Large intestine (tissue), 12 donors: ENCODE results near the gene NCBP2. TPM values are rescaled to one million over a fixed set of nuclear protein-coding genes. Genes with fewer than 3 reads are reported as not detected.

Experiments
- DNase-seq, 2 donors: peaks; one replicate each; pipeline versions ENCODE4 v3.0.0 to v3.0.0-alpha.2; 2013
- H3K27ac ChIP-seq: one replicate; pipeline ENCODE4 v1.5.1; 2013; ENCODE audit warnings: low read length
- H3K27me3 ChIP-seq: 2 replicates; pipeline ENCODE4 v1.6.1; 2013; ENCODE audit warnings: low read length; ENCODE audit not compliant: control insufficient read depth, insufficient read depth
- H3K36me3 ChIP-seq: 2 replicates; pipeline ENCODE4 v1.6.1; 2013; ENCODE audit warnings: low read length; ENCODE audit not compliant: control insufficient read depth, insufficient read depth
- H3K4me1 ChIP-seq: one replicate; pipeline ENCODE4 v1.6.1; 2013; ENCODE audit warnings: low read length; ENCODE audit not compliant: control insufficient read depth, insufficient read depth
- H3K4me3 ChIP-seq: one replicate; pipeline ENCODE4 v1.5.1; 2013; ENCODE audit warnings: low read length
- H3K9me3 ChIP-seq: one replicate; pipeline ENCODE4 v1.6.1; 2013; ENCODE audit warnings: mild to moderate bottlenecking, low read depth, low read length, moderate library complexity; ENCODE audit not compliant: control insufficient read depth
- WGBS: methylation state at CpG from one replicate; pipeline ENCODE4 v1.1.5; 2013; ENCODE audit warnings: low lambda C conversion rate; ENCODE audit not compliant: insufficient coverage; 5-methylcytosine and 5-hydroxymethylcytosine counted together
- long read RNA-seq, 11 donors: transcript quantifications; one replicate each; lab custom pipeline, GENCODE V29; 2026
- polyA plus RNA-seq: library from polyadenylated mRNA; unstranded; fragments of 120-200 nt; gene quantifications from one replicate; pipeline ENCODE4 v1.2.1, GENCODE V29; 2013

NCBP2 gene
- 106 TPM for polyA plus RNA-seq
- long read RNA-seq, donor 1, full-length matches to known transcripts: 28 of 51 reads
- long read RNA-seq, donor 1, partial matches to known transcripts: 23 of 51 reads
- long read RNA-seq, donor 1, other reads (novel, unspliced or antisense): 0 of 51 reads
- long read RNA-seq, donor 2, full-length matches to known transcripts: 45 of 45 reads
- long read RNA-seq, donor 2, partial matches to known transcripts: 0 of 45 reads
- long read RNA-seq, donor 2, other reads (novel, unspliced or antisense): 0 of 45 reads
- long read RNA-seq, donor 3: 0 reads
- long read RNA-seq, donor 4, full-length matches to known transcripts: 5 of 5 reads
- long read RNA-seq, donor 4, partial matches to known transcripts: 0 of 5 reads
- long read RNA-seq, donor 4, other reads (novel, unspliced or antisense): 0 of 5 reads
- long read RNA-seq, donor 5, full-length matches to known transcripts: 18 of 18 reads
- long read RNA-seq, donor 5, partial matches to known transcripts: 0 of 18 reads
- long read RNA-seq, donor 5, other reads (novel, unspliced or antisense): 0 of 18 reads
- long read RNA-seq, donor 6, full-length matches to known transcripts: 34 of 34 reads
- long read RNA-seq, donor 6, partial matches to known transcripts: 0 of 34 reads
- long read RNA-seq, donor 6, other reads (novel, unspliced or antisense): 0 of 34 reads
- long read RNA-seq, donor 7, full-length matches to known transcripts: 11 of 11 reads
- long read RNA-seq, donor 7, partial matches to known transcripts: 0 of 11 reads
- long read RNA-seq, donor 7, other reads (novel, unspliced or antisense): 0 of 11 reads
- long read RNA-seq, donor 8, full-length matches to known transcripts: 76 of 89 reads
- long read RNA-seq, donor 8, partial matches to known transcripts: 13 of 89 reads
- long read RNA-seq, donor 8, other reads (novel, unspliced or antisense): 0 of 89 reads
- long read RNA-seq, donor 9, full-length matches to known transcripts: 47 of 47 reads
- long read RNA-seq, donor 9, partial matches to known transcripts: 0 of 47 reads
- long read RNA-seq, donor 9, other reads (novel, unspliced or antisense): 0 of 47 reads
- long read RNA-seq, donor 10, full-length matches to known transcripts: 46 of 46 reads
- long read RNA-seq, donor 10, partial matches to known transcripts: 0 of 46 reads
- long read RNA-seq, donor 10, other reads (novel, unspliced or antisense): 0 of 46 reads
- long read RNA-seq, donor 11, full-length matches to known transcripts: 24 of 24 reads
- long read RNA-seq, donor 11, partial matches to known transcripts: 0 of 24 reads
- long read RNA-seq, donor 11, other reads (novel, unspliced or antisense): 0 of 24 reads

DNA sequence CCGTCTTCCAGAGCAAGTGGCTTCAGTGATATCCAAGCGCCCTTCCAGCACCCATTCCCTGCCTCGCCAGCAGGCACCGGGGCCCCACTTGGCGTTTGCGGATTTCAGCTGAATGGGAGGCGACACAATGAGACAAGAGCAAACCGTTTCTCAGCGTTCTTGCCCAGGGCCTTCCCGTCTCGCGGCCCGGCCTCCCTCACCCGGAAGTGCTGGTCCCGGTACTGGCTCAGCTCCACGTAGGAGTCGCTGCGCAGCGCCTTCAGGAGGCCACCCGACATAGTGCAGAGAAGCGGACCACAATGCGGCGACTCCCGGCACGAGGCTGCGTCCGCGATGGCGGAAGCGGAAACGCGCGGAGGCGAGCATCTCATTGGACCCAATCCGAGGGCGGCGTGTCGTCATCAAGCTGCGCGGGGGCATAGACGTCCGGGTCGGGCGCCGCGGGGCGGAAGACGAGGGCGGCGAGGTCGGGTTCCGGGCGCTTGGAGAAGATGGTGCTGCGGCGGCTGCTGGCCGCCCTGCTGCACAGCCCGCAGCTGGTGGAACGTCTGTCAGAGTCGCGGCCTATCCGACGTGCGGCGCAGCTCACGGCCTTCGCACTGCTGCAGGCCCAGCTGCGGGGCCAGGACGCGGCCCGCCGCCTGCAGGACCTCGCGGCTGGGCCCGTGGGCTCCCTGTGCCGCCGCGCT is at the start of gene NCBP2:
Gene NCBP2 (minus strand): TSS at position 303 of the 689 bp plus-strand sequence. CDS start 25 bp downstream, at position 278.
- no peaks in the 10 kb centered on the region for H3K9me3 ChIP-seq
- H3K36me3 ChIP-seq: peaks cover 23% of the 10 kb centered on the region
- H3K27me3 ChIP-seq: no peaks in the 10 kb centered on the region
- peak within 1 kb of the TSS; percentile 96 for H3K27ac ChIP-seq
- WGBS: no CpG with 5 or more reads among the region's 77 CpGs
- H3K4me3 ChIP-seq: peak within 1 kb of the TSS; percentile 84
- peak; percentile 98 to 99 for DNase-seq
- peaks cover 20% of the 10 kb centered on the region for H3K4me1 ChIP-seq

DNA sequence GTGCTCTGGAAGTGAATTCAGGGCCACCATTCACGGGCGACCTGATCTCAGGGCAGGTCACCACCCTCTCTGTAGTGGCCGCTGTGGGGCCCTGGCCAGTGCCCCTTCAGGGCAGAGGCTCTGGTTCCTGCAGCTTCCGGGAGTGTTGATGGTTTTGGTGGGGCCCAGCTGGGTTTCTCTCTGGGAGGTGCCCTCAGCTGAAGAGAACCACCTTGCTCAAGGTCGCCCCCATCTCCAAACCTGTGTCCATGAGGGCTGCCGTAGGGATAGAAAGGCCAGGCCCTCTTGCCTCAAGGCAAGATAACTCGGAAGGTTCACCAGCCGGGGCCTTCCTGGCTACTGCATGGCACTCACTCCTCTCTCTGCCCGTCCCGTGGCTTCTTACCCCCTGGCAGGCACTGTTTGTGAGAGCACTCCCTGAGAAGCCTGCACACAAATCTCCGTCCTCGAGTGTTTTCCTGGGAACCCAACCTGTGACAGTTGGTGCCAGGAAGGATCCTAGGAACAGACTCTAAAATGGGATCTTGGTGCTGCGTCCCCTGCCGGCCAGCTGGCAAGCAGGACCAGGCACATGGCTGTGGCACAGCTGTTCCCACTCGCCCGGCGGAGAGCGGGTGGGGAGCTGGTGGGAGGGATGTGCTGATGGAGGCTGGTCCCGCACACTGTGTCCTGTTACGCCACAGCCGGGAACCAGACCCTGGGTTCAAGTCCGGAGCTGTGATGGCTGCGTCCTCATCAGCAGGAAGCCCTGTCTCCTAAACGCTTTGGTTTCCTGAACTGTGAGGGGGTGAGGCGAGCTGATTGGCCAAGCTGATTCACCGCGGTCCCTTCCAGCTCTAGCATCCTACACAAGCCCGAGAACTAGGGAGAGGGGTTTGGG is 49.5 kb upstream of the NCBP2 start:
- no peaks in the 10 kb centered on the region for H3K36me3 ChIP-seq
- H3K4me1 ChIP-seq: peaks cover 50% of the 10 kb centered on the region
- no peak overlapping the region for H3K4me3 ChIP-seq
- H3K27me3 ChIP-seq: no peaks in the 10 kb centered on the region
- H3K9me3 ChIP-seq: peaks cover 10% of the 10 kb centered on the region
- no CpG with 5 or more reads among the region's 28 CpGs for WGBS
- no peak for DNase-seq
- peak overlapping the region; percentile 98 for H3K27ac ChIP-seq

DNA sequence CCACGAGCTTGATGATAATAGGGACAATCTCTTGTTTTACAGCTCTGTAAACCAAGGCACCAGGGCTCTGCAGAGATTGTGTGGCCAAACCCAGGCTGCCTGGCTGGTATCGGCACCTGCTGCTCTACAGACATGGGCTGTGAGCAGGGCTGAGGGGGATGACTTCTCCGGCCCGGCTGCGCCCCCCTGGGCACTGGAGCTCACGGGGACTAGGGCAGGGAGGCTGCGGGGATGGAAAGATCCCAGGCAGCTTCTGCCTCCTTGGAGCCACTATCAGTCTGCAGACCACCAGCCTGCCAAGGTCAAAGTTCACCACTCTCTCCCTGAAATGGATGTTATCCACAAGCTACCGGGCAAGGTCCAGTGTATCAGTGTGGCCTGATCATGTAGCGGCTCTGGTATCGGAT is 48.3 kb upstream of the NCBP2 start:
- DNase-seq: no peak
- H3K27me3 ChIP-seq: no peaks in the 10 kb centered on the region
- H3K4me1 ChIP-seq: peaks cover 58% of the 10 kb centered on the region
- H3K36me3 ChIP-seq: no peaks in the 10 kb centered on the region
- H3K27ac ChIP-seq: peak overlapping the region; percentile 98
- no CpG with 5 or more reads among the region's 10 CpGs for WGBS
- H3K4me3 ChIP-seq: no peak overlapping the region
- H3K9me3 ChIP-seq: peaks cover 10% of the 10 kb centered on the region

DNA sequence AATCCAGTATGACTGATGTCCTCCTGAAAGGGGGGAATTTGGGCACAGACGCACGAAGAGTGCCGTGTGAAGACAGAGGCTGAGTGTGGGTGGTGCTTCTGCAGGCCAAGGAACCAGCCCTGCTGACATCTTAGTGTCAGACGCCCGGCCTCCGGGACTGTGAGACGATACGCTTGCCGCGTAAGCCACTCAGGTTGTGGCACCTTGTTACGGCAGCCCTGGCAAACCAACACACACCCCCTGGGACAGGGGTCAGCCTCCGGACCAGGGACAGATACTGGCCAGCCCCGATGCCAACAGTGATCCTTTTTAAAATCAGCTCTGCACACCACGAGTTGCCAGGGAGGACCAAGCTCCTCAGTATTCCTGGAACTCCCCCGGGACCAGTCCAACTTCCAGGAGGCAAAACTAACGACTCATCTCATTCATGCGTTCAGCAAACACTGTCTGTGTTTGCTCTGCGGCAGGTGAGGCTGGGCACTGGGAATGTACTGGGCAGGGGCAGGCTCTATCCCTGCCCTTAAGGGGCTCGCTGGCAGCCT is 47.5 kb upstream of the NCBP2 start:
- Histone ChIP-seq H3K4me3 (no peak overlapping the region), H3K4me1 (peaks cover 65% of the 10 kb centered on the region), H3K36me3 (no peaks in the 10 kb centered on the region), H3K27ac (peak overlapping the region; percentile 98), H3K27me3 (no peaks in the 10 kb centered on the region), H3K9me3 (peaks cover 8% of the 10 kb centered on the region)
- no CpG with 5 or more reads among the region's 19 CpGs for WGBS
- no peak for DNase-seq

DNA sequence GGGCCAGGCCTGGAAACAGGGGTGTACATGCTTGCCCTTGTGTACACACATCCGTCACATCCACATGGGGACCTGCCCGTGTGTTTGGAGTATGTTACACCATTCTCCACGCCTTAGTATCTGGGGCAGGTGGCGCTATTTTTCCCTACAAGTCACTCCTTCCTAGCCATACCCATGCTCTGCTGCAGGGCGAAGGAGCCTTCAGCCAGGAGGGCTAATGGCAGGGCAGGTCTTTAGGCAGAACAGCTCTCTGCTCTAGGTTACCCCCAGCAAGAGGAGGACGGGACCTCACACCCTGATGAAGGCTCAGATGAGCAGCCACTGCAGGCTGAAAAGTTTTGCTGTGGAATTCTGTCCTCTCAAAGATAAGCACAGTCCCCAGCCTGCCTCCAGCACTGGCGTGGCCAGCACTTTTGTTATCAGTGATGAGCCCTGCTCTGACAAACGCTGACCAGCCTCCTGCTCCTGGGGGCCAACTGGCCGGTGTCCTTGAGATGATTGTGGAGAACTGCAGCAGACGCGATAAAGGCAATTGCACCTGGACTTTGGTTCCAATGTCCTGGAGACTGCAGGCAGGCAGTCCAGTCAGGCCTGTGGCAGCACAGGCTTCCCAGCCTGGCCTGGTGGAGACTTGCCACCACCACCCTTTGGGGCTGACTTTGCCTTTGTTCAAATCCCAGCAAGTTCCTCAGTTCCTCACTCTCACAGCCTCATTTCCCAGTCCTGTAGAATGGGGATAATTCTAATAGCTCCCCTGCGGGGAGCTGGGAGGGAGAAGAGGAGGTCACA is 46.1 kb upstream of the NCBP2 start:
- peak; percentile 91 to 95 for DNase-seq
- Histone ChIP-seq H3K27me3 (no peaks in the 10 kb centered on the region), H3K27ac (peak overlapping the region; percentile 98), H3K36me3 (no peaks in the 10 kb centered on the region), H3K9me3 (peaks cover 12% of the 10 kb centered on the region), H3K4me1 (peaks cover 69% of the 10 kb centered on the region), H3K4me3 (no peak overlapping the region)
- no CpG with 5 or more reads among the region's 12 CpGs for WGBS

DNA sequence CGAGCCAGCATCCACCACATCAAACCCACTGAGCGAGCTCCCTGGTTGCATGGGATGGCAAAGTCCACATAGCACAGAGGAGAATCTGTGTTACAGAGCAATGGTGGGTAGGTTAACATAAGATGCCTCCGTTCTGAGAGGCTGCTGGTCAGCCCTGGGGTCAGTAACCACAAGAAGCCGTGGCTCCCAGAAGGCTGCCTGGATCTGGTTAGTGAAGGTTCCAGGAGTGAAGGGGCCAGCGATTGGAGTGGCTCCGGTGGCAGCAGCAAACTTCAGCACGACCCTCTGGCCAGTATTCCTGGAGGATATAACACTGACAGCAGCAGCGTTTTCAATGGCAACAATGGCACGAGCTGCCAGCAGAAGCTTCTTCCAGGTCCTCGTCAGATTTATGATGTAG is 44.7 kb upstream of the NCBP2 start:
- no peaks in the 10 kb centered on the region for H3K27me3 ChIP-seq
- H3K9me3 ChIP-seq: peaks cover 24% of the 10 kb centered on the region
- DNase-seq: no peak
- WGBS: no CpG with 5 or more reads among the region's 10 CpGs
- H3K27ac ChIP-seq: peak overlapping the region; percentile 98
- H3K4me1 ChIP-seq: peaks cover 69% of the 10 kb centered on the region
- H3K4me3 ChIP-seq: no peak overlapping the region
- H3K36me3 ChIP-seq: no peaks in the 10 kb centered on the region

DNA sequence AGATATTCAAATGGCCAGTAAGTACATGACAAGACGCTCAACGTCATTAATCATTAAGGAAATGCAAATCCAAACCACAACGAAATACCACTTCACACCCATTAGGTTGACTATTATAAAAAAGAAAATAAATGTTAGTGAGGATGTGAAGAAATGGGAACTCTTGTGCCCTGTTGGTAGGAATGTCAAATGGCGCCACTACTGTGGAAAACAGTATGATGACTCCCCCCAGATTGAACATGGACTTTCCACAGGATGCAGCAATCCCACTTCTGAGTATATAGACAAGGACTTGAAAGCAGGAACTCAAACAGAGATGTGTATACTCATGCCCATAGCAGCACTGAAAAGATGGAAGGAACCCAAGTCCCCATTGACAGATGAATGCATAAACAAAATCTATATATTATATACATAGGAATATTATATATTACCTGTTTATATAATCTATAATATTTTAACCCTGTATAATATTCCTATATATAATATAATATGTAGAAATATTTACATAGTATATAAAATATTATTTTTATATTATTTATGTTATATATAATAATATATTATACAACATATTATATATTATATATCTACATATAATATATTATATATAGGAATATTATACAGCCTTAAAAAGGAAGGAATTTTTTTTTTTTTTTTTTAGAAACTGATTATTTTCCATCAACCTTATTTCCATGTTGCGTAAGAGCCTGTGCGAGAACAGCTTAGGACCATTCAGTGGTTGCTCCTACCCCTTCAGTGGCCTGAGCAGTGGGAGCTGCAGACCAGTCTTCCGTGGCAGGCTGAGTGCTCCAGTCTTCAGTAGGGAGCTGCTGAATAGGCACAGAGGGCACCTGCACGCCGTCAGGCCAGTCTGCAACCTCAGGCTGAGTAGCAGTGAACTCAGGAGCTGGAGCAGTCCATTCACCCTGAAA is 43.9 kb upstream of the NCBP2 start:
- Histone ChIP-seq H3K4me1 (peaks cover 63% of the 10 kb centered on the region), H3K27me3 (no peaks in the 10 kb centered on the region), H3K9me3 (peaks cover 27% of the 10 kb centered on the region), H3K27ac (peak overlapping the region; percentile 98), H3K4me3 (no peak overlapping the region), H3K36me3 (no peaks in the 10 kb centered on the region)
- DNase-seq: no peak
- WGBS: 81% methylated on average over 2 of the region's 9 CpGs

- peak overlapping the region; percentile 90 for H3K27ac ChIP-seq
- H3K27me3 ChIP-seq: no peaks in the 10 kb centered on the region
- WGBS: no CpG with 5 or more reads among the region's 6 CpGs
- peaks cover 31% of the 10 kb centered on the region for H3K9me3 ChIP-seq
- H3K36me3 ChIP-seq: no peaks in the 10 kb centered on the region
- peaks cover 54% of the 10 kb centered on the region for H3K4me1 ChIP-seq
- no peak overlapping the region for H3K4me3 ChIP-seq
- DNase-seq: peak; percentile 79 to 90
These were observed 43.0 kb upstream of the NCBP2 start for GRCh38 chr3:196985298-196985697.
